GM10248 (cell line): ENCODE results near the gene SPEN.

Experiments used
- CTCF ChIA-PET: fragments of 300-600 bp; sonication (Branson Sonifier 250); formaldehyde crosslinking; extraction: SDS; loops from one replicate; lab custom pipeline; 2021; ENCODE audit warnings: antibody characterized with exemption; lab: Yijun Ruan, JAX
- POLR2A ChIA-PET: fragments of 350-650 bp; sonication (Branson Sonifier 250); formaldehyde crosslinking; extraction: SDS; loops from one replicate; lab custom pipeline; 2020; ENCODE audit warnings: antibody characterized with exemption; lab: Yijun Ruan, JAX
- DNase-seq: peaks from one replicate; pipeline ENCODE4 v3.0.0; 2012; ENCODE audit errors: extremely low spot score
- TF ChIP-seq, protein P1 (sequence below): IDR thresholded peaks from 2 replicates; pipeline ENCODE4 v1.5.1; 2012; ENCODE audit warnings: mild to moderate bottlenecking, low read depth; ENCODE audit errors: extremely low read depth, missing control alignments, control extremely low read depth

The SPEN gene

DNA sequence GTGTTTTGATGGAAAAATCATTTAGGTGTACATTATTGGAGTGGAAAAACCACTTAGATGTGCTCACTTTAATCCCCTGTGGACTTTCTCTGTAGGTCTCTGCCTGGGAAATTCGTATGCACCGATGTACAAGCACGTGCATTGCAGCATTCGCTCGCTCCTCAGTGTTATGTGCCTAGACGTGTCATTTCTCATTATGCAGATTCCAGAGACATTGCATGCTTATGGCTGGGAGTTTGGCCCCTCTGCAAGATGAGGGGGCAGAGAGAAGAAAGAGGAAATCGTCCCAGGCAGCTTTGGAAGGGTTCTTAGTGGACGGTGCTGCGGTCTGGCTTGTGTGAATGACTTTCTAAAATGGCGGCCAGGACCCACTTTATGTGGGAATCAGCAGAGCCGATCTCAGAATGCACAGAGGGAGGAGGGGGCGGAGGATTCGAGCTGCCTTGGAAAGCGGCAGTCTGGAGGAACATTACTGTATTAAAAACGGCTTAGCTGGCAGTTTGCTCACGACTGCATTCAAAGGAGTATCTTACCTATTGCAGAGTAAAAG, 2.3 kb downstream of the SPEN start:
- POLR2A ChIA-PET: interaction anchor here (0.5 to 1.0 kb wide), 2 partner anchors 13 to 29 kb away, joined by 3 to 5 read pairs; no protein-coding TSS in a partner anchor
- TF ChIP-seq, protein P1, sequence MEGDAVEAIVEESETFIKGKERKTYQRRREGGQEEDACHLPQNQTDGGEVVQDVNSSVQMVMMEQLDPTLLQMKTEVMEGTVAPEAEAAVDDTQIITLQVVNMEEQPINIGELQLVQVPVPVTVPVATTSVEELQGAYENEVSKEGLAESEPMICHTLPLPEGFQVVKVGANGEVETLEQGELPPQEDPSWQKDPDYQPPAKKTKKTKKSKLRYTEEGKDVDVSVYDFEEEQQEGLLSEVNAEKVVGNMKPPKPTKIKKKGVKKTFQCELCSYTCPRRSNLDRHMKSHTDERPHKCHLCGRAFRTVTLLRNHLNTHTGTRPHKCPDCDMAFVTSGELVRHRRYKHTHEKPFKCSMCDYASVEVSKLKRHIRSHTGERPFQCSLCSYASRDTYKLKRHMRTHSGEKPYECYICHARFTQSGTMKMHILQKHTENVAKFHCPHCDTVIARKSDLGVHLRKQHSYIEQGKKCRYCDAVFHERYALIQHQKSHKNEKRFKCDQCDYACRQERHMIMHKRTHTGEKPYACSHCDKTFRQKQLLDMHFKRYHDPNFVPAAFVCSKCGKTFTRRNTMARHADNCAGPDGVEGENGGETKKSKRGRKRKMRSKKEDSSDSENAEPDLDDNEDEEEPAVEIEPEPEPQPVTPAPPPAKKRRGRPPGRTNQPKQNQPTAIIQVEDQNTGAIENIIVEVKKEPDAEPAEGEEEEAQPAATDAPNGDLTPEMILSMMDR: no peak
- no peak for DNase-seq
- CTCF ChIA-PET: interaction anchor here (0.9 to 2.8 kb wide), 7 partner anchors 11 to 163 kb away, joined by 3 to 16 read pairs (median 3); no protein-coding TSS in a partner anchor

DNA sequence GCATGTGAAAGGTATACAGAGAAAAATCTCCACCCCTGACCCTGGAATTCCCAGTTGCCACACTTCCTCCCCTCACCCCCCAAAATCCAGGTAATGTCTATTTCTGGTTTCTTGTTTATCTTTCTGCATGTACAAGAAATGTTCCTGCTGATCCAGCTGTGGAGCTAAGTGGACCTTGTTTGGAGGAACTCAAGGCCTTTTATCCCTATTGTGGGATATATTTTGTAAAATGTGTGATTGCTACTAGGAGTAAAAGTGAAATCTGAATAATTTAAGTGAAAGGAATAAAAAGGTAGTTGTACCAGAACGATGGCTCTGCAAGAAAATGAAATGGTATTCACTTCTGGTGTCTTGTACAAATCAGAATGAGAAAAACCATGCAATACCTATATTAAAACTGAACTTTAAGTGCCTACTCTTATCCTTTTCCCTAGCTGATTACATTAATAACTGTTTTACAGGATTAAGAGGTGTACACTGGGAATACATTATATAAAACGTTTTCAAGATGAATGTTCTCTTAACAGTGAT, 3.0 kb downstream of the SPEN start:
- no peak for DNase-seq
- ChIA-PET POLR2A (no interaction called here), CTCF (interaction anchor here (1.2 to 1.4 kb wide), 3 partner anchors 11 to 144 kb away, joined by 3 read pairs; no protein-coding TSS in a partner anchor)
- TF ChIP-seq, protein P1: no peak

DNA sequence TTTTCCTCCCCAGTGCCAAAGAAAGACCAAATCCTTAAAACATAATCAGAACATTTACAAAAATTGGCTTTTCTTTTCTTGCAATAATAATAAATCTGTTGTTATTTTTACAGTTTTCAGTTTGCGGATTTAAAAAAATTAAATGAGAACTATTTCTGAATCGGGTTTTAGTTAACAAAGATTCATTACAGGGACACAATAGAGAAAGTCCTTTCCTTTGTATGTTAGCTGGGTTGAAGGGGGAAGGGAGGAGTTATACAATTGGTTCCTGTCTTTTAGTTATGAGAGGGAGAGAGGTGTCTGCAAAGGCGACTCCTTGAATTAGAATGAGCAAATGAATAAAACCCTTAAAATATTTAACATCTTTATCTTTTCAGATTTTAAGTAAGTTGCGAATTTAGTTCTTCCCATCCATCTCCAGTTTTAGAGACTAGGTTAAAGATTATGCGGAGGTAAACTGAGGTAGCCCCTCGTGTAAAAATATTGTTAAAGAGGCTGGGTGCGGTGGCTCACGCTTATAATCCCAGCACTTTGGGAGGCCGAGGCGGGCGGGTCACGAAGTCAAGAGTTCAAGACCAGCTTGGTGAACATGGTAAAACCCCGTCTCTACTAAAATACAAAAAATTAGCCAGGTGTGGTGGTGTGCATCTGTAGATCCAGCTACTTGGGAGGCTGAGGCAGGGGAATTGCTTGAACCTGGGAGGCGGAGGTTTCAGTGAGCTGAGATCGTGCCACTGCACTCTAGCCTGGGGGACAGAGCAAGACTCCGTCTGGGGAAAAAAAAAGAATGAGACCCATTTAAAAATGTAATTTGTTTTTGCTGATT, 3.9 kb downstream of the SPEN start:
- POLR2A ChIA-PET: no interaction called here
- CTCF ChIA-PET: interaction anchor here (0.6 to 1.4 kb wide), 5 partner anchors 10 to 143 kb away, joined by 3 read pairs; no protein-coding TSS in a partner anchor
- TF ChIP-seq, protein P1: no peak
- DNase-seq: no peak

DNA sequence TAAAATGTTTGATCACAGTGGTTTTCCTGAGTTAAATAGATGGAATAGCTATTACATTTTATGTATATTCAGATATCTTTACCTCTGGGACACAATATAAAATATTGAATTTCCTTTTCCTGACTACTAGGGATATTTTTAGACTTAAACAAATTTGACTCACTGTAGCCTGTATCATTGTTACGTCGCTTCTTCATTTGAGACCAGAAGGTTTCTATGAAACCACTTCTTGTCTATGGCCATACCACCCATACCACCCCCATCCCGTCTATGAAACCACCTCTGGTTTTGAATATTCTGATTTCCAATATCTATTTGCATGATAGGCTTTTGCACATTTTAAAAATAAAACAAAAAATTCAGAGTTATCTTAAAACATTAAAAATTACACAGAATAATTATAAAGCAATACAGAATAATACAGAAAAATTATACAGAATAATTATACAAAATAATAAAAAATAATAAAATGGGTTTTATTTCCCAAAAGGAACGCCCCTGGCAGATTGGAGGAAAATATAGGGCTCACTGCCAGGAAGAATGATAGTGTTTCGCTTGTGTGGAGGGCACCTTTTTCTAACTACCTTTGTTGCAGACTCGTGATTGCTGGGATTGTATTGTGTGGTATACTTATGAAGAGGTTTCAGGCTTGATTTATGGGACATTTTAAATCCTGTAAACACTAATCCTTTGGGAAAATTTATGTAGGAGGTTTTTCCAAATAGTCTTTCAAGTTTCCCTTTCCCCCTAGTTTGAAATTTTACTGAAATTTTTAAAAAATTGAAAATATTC, 4.7 kb downstream of the SPEN start:
- TF ChIP-seq, protein P1: no peak
- ChIA-PET CTCF (interaction anchor here (0.6 to 1.4 kb wide), 4 partner anchors 7 to 109 kb away, joined by 3 read pairs; no protein-coding TSS in a partner anchor), POLR2A (no interaction called here)
- DNase-seq: no peak

DNA sequence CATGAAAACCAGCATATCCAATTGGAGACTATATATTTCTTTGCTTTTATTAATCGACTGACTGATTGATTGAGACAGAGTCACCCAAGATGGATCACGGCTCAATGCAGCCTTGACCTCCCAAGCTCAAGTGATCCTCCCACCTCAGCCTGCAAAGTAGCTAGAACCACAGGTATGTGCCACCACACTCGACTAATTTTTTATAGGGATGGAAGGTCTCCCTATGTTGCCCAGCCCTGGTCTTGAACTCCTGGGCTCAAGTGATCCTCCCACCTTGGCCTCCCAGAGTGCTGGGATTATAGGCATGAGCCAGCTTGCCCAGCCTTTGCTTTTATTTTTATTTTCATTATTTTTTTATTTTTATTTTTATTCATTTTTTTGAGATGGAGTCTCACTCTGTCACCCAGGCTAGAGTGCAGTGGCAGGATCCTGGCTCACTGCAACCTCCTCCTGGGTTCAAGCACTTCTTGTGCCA, 5.4 kb downstream of the SPEN start:
- no peak for DNase-seq
- TF ChIP-seq, protein P1: no peak
- POLR2A ChIA-PET: no interaction called here
- CTCF ChIA-PET: interaction anchor here (1.3 to 1.4 kb wide), 2 partner anchors 8 to 15 kb away, joined by 3 read pairs; no protein-coding TSS in a partner anchor

DNA sequence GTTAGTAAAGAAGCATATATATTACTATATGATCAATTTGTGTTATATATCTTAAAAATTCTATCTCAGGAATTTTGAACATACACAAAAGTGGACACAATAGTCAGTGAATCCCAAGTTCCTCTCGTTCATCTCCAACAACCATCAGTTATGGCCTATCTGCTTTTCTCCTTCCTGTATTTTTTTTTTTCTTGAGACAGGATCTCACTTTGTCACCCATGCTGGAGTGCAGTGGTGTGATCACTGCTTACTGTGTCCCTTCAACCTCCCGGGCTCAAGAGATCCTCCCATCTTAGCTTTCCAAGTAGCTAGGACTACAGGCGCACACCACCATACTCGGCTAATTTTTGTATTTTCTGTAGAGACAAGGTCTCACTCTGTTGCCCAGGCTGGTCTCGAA, 9.4 kb downstream of the SPEN start:
- ChIA-PET CTCF (no interaction called here), POLR2A (no interaction called here)
- TF ChIP-seq, protein P1: no peak
- DNase-seq: no peak
